CD4-positive, alpha-beta T cell treated with Interferon alpha-2 for 1 hour (primary cell): ENCODE data around the gene C1orf21.
A peak's percentile ranks its signal among the peaks of the same experiment; 100 is the strongest.

Source experiments
- DNase-seq, 2 donors: peaks; one replicate each; pipeline ENCODE4 v3.0.0-alpha.2; 2020 to 2022

C1orf21 gene

DNA sequence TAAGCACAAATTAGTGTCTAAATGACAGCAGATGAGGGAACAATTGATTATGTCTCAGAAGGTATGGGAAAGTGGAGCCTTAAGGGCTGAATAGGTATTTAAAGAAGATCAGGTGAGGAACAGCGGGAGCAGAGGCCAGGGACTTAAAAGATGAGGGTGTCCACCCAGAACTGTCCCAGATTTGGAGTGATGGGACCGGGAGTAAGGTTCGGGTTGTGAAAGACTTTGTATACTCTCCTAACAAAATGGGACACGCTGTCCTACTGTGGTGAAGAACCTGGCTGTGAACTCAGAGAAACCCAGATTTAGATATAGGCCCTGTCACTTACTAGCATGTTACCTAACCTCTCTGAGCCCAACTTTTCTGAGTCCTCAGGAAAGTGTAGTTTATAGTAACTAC, 140.6 kb downstream of the C1orf21 start:
- DNase-seq = no peak

DNA sequence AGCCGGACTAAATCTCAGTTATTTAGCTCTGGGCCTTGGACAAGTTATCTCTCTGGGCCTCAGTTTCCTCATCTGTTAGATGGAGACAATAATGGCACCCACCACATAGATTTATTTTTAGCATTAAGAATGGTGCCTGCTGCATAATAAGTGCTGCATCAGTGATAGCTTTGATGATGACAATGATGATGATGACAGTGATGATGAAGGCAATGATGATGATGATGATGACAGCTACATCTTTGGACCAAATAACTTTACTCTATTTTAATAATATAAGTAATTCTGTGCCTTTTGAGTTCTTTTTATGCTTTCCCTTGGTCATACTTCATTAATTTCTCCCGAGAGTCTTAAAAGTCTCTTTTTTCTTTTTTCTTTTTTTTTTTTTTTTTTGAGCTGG, 143.4 kb downstream of the C1orf21 start:
- no peak for DNase-seq

DNA sequence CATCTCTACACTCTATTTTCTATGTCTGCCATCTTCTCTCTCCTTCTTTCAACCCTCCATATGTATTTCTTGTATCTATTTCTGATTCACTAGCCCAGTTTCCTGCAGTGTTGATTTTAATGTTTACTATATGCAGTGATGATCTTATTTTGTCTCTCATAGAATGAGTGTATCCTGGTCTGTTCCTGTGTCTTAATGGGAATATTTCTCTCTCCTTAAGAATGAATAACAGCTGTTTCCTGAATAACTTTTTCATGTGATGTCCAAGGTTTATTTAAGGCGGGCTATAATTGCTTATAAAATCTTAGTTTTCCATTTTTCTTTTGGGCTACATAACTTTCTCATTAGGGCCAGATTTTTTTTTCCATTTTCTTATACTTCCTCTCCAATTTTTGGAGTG, 144.5 kb downstream of the C1orf21 start:
- DNase-seq = no peak

DNA sequence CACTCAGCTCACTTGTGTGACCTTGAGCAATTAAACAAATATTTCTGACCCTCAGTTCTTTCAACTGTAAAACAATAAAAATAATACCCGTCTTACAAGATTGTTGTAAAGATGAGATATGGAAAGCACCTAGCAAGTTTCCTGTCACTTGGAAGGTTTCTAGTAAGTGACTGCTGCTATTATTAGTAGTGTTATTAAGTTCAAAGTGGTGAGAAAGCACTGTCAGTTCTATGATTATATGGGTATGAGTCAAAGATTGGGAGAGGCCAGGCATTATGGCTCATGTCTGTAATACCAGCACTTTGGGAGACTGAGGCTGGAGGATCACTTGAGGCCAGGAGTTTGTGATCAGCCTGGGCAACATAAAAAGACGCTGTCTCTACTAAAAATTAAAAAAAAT, 145.4 kb downstream of the C1orf21 start:
- DNase-seq = no peak

DNA sequence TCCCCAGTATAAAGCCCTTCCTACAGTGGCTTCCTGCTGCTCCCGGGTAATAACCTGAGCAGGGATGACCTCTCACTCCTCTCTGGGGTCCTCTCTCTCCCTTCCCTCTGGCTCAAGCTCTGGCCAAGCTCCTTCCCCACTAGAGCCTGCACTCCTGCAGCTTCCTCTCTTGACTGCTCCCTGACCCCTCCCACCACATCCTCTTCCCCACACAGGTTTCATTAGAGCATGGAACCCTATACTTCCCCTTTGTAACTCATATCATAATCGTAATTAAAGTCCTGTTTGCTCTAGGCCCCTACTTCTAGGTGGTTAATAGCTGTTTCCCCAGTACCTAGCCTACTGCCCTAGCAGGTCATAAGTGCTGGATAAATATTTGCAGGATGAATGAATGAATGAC, 146.2 kb downstream of the C1orf21 start:
- peak in 1 of 2 donors; percentile 15 for DNase-seq

DNA sequence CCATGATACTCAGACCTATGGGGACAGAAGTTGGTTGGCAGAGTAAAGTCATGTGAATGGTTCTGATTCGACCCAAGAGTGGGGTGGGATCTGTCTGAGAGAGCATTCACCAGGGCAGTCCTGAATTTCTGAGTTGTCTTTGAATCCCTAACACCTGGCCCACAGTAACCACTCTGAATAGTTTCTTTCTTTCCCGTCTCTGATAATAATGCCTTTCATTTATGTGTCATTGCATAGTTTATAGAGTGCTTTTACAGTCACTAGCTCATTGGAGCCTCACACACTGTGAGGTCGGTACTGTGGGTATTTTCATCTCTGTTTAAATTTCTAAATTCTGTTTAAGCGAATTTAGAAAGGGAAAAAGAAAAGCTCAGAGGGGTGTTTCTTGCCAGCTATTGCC, 147.1 kb downstream of the C1orf21 start:
- DNase-seq = no peak

DNA sequence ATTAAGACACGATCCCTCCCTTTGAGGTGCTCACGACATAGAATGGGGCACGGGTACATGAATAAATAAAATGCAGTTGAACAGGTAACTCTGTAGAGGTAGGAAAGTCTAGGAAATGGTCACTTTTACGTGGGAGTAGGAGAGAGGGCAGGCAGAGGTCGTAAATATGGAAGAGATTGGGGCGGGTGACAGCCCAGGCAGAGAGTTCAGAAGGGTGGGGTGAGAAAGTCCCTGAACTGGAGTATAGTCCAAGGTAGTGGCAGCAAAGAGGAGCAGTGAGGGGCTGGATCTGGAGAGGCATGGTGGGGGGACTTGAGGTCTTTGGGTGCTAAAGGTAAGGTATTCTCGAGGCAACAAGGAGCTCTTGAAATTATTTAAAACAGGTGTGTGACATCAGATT, 147.9 kb downstream of the C1orf21 start:
- DNase-seq = no peak

DNA sequence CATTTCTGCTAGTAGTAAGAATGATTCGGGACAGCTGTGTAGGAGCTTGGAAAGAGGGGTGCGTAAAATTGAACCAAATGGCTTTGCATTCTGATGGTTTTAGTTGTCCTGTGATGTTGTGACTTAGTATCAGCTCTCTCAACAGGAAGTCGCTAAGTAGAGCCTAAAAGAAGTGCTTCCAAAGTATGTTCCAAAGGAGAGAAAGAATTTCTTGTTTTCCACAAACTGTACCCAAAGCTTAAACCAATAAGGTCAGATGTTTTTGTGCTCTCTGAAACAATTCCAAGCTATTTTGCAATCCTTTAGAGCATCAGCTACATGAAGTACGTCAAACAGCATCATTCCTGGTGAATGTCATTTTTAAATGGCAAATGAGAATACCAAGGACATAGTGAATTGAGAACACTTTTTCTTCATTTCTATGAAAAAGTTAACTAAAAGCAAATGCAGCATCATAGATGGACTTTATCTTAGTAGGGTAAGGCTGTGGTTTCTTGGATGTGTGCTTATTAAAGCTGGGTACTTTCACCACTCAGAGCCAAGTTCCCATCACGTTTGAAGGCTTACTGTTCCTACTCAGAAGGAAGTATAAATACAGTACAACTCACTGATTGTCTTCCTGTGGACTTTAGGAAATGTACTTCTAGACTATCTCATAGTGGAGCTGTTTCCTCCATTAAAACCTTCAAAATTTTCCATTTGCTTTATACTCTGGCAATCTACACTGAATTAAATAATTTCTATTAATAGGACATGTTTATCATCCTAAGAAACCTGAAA, 148.6 kb downstream of the C1orf21 start:
- no peak for DNase-seq

DNA sequence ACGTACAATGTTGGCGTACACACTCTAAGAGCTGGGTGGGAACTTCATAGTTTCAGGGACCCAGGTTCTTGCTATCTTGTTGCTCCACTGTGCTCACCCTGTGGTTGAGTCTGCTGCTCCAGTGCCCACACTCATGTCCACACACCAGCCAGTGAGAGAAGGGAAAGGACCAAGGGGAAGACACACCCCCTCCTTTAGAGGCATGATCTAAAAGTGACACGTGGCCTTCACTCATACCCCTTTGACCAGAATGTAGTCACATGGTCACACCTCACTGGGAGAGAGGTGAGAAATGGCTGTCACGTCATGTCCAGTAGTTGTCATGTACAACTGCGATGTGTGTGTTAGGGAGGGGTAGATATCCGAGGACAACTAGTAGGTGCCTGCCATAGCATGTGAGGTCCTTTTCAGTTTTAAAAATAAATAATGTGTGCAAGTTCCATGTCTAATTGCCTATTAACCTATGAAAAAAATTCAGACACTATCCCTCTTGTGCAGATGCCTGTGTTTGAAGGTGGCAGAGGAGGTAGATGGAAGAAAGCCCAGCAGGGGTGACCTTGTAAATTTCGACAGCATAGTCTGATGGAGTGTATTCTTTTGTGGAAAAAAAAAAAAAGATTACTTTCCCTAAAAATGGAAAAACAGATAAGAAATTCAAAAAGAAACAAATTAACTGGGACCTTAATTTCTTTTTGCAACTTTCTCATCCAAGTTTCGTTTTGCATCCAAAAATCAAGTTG, 149.6 kb downstream of the C1orf21 start:
- no peak for DNase-seq

DNA sequence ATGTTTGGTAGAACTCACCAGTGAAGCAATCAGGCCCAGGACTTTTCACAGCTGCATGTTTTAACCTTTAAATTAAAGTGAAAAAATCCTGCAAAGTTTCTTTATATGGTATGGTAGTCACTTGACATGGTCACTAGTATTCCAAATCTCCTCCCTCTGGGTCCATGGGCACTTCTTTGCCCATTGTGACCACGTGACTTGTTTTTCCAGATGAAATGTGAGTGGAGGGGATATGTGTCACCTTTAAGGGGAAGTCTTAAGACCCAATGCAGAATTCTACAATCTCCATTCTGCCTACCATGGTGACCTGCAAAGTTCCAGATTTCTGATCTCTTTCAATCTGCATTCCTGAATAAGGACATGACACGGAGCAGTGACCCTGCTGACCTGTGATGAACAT, 152.8 kb downstream of the C1orf21 start:
- no peak for DNase-seq

DNA sequence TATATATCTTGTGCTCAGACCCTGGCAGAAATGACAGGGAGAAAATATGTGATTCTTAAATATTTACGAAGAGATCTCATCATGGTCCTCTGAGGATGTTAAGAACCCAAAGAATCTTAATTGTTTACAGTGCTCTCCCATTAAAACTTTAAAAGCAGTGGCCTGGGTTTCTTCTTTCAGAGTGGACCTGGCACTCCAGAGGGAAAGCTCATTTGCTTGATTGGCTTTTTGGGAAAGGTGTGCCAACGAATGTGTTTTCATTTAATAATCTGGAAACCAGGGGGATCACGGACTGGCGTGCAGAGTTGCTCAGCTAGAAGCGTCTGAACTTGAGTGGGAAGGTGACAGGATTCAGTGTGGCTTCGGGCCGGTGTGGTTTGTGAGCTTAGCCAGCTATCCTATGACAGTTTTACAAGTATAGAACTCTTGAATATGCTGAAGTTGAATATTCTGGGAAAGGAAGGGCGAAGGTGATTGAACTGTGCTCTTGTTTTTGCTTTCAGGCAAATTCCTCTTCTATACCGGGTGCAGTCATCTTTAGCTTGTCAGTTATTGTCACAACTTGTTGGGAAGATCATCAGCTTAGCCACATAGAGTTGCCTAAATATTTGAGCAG, 154.8 kb downstream of the C1orf21 start:
- no peak for DNase-seq

DNA sequence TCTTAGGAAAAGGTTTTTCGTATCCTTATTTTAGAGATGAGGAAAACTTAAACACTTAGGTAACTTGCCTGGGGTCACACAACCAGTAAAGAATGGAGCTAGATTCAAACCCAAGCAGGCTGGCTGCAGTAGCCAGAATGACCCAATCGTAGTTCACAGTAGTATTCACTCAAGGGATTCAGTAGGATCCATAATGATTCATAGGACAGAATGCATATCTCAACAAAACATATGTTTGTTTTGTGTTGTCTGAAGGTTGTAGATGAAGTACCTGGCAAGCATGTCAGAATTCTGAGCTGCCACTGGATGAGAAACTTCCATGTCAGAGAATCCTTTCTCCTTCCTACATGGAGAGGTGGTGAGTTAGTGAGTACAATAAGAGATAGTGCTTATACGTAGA, 155.5 kb downstream of the C1orf21 start:
- DNase-seq = no peak

DNA sequence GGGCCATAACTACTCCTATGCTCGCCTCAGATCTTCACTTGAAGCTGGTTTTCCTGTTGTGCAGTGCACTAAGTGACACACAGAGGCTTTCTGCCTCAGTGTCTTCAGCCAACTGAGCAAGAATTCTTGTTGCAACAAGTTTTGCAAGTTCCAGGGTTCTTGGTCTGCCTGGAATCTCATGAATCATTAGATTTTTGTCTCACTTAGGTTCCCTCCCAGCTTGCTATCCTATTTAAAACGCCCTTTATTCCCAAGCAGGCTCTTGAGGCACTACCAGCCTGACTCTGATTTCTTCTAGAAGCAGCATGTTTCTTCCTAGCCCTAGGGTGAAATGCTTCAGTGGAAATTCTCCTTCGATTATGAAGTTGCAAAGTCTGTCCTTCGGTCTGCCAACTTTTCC, 158.8 kb downstream of the C1orf21 start:
- DNase-seq = no peak

DNA sequence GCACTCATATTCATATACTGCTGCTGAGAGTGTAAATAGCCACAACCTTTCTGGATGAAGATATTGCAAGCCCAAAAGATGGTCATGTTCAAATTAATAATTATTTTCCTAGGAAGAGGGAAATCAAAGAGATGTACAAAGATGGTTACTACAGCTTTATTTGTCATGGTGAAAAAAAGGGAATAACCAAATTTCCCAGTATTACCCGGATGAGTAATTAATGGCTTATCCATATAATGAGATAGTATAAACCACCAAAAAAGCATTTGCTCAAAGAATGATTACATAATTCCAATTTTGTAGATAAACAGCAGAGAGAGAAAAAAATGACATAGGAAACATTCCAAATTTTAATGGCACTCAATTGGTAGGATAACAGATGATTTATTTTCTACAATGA, 165.6 kb downstream of the C1orf21 start:
- no peak for DNase-seq

DNA sequence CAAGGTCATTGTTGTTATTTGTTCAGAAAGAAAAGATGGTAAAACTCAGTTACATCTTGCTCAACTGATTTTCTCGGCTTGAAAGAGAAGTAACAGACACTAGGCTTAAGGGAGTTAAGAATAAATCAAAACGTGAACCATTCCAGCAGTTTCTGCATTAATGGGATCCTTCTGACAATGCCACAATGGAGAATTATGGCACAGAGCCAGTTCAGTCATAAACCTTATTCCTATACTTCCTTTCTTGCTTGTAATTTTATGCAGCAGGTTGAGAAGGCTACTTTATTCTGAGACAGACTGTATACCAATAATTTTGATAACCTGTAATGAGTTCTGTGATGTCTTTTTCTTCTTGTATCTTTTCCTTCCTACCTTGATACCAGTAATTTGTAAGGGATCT, 167.0 kb downstream of the C1orf21 start:
- DNase-seq = no peak

DNA sequence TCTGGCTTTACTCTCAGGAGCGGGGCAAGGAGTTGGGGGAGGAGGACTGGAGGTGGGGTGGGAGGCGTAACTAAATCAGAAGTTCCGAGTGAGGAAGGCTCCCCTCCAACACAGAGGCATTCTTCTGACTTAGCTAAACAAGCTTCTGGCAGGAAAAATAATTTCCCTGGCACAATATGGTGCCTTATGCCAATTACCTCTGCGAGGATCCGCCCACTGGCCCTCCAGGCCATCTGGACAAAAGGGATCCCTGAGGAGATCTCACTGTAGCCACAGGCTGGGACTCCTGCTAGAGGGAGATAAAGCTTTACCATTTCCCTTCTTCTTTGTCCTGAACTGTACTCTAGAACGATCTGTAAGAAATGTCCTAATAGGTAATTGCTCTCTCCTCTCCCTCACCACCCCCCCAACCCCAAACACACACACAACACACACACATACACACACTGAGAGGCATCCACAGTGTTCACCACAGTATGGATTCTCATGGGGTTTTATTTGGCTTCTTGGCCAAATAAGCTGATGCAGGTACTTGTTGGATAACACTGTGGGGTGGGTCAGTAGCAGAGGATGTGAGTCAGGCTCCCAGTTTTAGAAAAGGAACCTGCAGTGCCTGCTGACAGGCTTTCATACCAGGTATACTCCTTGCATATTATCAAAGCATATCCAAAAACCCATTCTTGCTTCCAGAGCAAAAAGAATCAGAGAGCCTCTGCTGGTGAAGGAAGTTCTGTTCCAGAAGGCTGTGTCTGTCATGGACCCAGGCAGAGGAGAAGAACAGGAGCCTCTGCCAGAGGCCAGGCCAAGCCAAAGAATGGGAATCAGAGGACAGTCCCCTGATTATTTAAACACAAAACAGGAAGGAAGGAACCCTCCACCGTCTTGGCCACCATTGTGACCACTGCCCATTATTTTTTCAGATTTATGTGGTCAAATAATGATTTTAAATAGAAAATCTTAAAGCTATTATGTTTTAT, 169.1 kb downstream of the C1orf21 start:
- DNase-seq = no peak

DNA sequence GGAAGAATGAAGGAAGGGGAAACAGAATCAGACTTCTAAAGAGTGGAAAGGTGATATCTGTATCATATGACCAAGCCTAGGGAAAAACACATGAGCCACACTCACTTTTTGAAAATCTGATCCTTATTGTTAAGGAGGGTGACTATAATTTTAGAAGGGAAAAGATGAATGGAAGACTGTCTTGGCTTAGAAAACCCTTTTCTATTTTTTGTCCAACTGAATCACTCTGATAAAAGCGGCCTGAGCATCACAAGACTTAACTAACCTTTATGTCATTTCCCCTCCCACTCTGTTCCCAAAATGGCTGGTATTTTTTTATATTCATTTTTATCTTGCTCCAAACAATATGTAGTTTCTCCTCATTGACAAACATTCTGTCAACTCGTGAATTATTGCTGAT, 169.8 kb downstream of the C1orf21 start:
- DNase-seq = no peak

DNA sequence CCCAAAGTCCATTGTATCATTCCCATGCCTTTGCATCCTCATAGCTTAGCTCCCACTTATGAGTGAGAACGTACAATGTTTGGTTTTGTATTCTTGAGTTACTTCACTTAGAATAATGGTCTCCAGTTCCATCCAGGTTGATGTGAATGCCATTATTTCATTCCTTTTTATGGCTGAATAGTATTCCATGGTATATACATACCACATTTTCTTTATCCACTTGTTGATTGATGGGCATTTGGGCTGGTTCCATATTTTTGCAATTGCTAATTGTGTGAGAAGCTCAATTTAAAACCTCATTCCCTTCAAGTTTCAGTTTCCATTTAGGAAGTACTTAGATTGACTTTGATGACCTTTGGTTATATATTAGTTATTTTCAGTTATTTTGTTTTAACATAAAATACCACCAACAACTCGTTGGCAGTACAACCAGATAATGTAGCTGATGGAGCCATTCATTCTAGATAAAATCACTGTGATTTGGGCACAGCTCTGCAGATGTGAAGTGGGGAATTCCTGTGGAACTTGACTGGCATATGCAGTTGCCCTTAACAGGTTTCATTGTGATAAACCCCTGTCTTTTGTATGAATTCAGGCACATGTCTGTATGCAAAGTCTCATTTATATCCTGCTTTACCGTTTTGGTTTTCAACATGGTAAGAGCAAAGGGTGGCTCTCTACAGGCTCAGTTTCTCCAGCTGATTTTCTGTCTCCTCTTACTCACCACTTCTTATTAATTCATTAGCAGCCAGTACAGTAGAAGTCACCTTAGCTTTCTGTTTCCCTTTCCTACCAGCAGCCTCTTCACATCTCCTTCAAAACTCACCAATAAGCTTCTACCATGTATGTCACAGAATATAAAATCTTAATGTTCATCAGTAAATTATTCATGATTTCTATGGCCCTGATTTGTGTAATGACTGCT, 170.9 kb downstream of the C1orf21 start:
- DNase-seq = no peak

DNA sequence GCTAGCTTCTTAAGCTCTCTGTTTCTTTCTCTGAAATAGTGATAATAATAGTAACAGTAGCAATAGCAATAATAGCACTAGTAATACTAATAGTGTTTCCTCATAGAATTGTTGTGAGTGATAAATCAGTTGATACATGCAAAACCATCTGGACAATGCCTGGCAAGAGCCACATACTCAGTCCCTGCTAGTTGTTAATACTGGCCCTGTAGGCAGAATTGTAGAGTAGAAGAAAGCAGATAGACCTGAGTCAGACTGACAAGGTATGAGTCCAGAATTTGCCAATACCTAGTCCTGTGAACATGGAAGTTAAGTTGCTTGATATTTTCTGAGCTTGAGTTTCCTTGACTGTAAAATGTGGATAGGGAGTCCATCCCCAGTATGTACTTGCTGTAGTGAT, 171.9 kb downstream of the C1orf21 start:
- DNase-seq = no peak

DNA sequence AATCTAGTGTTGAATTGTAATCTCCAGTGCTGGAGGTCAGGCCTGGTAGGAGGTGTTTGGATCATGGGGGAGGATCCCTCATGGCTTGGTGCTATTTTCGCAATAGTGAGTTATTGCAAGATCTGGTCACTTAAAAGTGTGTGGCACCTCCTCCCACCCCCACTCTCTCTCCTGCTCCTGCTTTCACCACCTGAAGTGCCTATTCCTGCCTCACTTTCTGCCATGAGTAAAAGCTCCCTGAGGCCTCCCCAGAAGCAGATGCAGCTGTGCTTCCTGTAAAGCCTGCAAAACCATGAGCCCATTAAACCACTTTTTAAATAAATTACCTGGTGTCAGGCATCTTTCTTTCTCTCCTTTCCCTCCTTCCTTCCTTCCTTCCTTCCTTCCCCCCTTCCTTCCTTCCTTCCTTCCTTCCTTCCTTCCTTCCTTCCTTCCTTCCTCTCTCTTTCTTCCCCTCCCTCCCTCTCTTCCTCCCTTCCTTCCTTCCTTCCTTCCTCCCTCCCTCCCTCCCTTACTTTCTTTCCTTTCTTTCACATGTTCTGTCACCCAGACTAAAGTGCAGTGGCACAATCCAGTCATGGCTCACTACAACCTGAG, 172.4 kb downstream of the C1orf21 start:
- no peak for DNase-seq

DNA sequence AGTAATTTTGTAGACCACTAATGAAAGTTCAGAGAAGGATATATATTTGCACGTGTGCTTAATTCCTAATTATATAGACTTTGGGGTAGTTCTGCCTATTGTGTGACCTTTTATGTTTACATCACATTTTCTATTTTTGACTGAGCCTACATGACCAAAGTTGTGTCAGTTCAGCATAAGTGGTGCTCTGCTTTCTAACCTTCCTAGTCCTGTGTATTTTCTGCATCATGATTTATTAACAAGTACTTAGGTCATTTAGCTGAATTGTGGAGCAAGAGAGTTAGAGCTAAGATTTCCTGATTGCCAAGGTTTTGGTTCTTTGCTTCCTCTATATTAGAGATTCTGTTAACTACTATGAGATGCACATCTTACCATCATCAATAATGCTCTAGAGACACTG, 176.0 kb downstream of the C1orf21 start:
- no peak for DNase-seq
